PFSK-1 (cell line): ENCODE data around the gene FRAT2.

Experiments
- FOXP2 ChIP-seq: optimal IDR thresholded peaks from 2 replicates; pipeline ENCODE3; 2011; ENCODE audit warnings: borderline replicate concordance, control low read depth, inconsistent platforms; ENCODE audit not compliant: insufficient read depth; ENCODE audit errors: extremely low read length, extremely low read depth
- POLR2AphosphoS5 ChIP-seq: IDR thresholded peaks from 2 replicates; pipeline ENCODE4 v1.6.1; 2012; ENCODE audit warnings: low read depth, mild to moderate bottlenecking, control low read depth, low read length, moderate library complexity
- SIN3A ChIP-seq: IDR thresholded peaks from 2 replicates; pipeline ENCODE4 v1.6.1; 2012; ENCODE audit warnings: mild to moderate bottlenecking, low read length, moderate library complexity, borderline replicate concordance; ENCODE audit not compliant: insufficient read depth
- TAF1 ChIP-seq: IDR thresholded peaks from 2 replicates; pipeline ENCODE4 v1.6.1; 2012; ENCODE audit warnings: low read length, control low read depth, borderline replicate concordance; ENCODE audit not compliant: insufficient read depth
- TF ChIP-seq, protein P1 (sequence below), 2 experiments: IDR thresholded peaks; 2 replicates each; pipeline versions ENCODE4 v1.6.1 to v1.8.0; 2011 to 2012; ENCODE audit warnings: low read depth in 2 of 2, low read length in 2 of 2, control low read depth in 1 of 2, inconsistent platforms in 1 of 2, mild to moderate bottlenecking in 1 of 2, moderate library complexity in 1 of 2; ENCODE audit not compliant: insufficient read depth in 1 of 2

FRAT2 gene

DNA sequence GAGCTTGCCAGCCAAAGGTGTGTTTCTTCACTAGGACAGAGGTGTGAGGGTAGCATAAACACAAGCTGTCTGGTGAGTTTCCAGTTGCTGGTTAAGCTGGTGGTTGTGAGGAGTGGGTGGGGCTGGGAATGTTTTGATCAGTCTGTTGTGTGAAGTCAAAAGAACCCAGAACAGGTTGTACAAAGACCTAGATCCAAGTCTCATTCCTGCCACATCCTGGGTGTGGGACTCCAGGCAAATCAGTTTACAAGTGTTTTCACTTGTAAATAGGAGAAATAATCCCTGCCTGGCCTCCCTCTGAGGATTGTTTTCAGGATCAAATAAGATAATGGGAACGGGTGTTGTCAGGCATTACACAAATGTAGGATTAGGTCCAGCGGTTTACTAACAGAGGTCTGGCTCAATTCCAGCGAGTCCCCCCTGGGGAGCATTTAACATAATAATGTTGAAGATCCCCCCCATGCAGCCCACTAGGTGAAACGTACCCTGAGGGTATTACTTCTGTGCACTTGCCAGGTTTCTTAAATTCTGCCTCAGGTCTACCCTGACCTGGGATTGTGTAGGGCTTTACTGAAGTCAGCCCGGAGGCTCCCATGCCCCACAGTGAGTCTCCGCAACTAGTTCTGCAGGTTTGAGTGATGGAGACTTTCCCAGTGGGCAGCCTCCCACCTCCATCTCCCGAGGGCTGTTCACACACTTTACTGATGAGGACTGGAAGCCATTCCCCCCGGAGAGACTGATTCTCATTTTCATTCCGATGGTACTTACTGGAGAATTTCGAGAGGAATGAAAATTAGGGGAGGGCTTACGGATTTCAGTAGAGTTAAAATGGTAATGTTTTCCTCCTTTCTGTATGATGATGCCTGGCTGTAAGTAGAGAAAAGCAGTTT is 2.7 kb upstream of the FRAT2 start:
- TF ChIP-seq TAF1 (no peak), FOXP2 (no peak)

DNA sequence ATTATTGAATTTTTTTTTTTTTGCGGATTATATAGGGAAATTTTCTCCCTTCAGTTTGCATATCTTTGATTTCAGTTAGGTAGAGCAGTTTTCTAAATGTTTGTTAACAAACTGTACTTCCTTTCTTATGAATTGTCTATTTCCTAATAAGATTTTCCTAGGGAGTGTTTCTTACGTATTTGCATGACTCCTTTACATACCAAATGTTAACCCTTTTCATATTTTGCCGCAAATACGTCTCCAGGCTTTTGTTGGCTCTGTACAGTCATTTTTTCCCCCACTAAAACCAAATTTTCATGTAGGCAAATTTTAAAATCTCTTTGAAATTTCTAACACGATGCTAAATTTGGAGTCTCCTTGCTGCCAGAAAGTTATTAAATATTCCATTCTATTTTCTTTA is 1.9 kb upstream of the FRAT2 start:
- no peak for TF ChIP-seq POLR2AphosphoS5
- no peak for TF ChIP-seq FOXP2
- no peak for TF ChIP-seq SIN3A
- TF ChIP-seq, protein P1, sequence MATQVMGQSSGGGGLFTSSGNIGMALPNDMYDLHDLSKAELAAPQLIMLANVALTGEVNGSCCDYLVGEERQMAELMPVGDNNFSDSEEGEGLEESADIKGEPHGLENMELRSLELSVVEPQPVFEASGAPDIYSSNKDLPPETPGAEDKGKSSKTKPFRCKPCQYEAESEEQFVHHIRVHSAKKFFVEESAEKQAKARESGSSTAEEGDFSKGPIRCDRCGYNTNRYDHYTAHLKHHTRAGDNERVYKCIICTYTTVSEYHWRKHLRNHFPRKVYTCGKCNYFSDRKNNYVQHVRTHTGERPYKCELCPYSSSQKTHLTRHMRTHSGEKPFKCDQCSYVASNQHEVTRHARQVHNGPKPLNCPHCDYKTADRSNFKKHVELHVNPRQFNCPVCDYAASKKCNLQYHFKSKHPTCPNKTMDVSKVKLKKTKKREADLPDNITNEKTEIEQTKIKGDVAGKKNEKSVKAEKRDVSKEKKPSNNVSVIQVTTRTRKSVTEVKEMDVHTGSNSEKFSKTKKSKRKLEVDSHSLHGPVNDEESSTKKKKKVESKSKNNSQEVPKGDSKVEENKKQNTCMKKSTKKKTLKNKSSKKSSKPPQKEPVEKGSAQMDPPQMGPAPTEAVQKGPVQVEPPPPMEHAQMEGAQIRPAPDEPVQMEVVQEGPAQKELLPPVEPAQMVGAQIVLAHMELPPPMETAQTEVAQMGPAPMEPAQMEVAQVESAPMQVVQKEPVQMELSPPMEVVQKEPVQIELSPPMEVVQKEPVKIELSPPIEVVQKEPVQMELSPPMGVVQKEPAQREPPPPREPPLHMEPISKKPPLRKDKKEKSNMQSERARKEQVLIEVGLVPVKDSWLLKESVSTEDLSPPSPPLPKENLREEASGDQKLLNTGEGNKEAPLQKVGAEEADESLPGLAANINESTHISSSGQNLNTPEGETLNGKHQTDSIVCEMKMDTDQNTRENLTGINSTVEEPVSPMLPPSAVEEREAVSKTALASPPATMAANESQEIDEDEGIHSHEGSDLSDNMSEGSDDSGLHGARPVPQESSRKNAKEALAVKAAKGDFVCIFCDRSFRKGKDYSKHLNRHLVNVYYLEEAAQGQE (IDR thresholded peaks at IDR 0.05; ENCODE audit: insufficient read depth in 1 of 2, low read depth in 2 of 2, low read length in 2 of 2), result no peak
- TF ChIP-seq TAF1, result no peak

DNA sequence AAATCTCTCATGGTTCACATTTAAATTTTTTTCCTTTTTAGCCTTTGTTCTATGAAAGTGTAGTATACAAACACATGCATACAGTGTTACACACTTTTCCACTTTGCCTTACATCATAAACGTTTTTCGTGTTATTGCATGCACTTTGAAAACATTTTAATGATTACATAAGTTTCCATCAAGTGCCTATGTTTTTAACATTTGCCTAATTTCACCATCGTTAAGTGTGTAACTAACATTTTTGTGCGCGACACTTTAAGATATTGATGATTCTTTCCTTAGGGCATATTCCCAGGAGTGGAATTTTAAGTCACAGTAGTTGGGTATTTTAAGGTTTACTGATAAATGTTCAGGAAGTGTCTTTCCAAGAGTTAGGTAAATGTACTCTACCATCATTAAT is 1.5 kb upstream of the FRAT2 start:
- TF ChIP-seq POLR2AphosphoS5 (no peak), FOXP2 (no peak), TAF1 (no peak)
- TF ChIP-seq, protein P1 (IDR thresholded peaks at IDR 0.05; ENCODE audit: insufficient read depth in 1 of 2, low read depth in 2 of 2, low read length in 2 of 2), result no peak

DNA sequence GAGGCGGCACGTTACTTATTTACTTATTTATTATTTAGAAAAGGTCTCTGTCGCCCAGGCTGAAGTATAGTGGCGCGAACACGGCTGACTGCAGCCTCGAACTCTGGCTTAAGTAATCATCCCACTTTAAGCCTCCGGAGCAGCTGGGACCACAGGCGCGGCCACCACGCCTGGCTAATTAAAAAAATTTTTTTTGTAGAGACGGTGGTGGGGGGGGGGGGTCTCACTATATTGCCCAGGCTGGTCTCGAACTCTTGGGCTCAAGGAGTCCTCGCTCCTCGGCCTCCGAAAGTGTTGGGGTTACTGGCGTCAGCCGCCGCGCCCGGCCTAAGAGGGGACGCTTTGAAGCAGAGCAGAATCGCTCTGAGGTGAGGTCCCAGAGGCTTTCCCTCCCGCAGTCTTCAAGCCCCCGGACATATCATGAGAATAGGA is 675 bp upstream of the FRAT2 start:
- TF ChIP-seq SIN3A (no peak), FOXP2 (no peak), TAF1 (no peak), POLR2AphosphoS5 (no peak)
- TF ChIP-seq, protein P1 (IDR thresholded peaks at IDR 0.05; ENCODE audit: insufficient read depth in 1 of 2, low read depth in 2 of 2, low read length in 2 of 2), result no peak

DNA sequence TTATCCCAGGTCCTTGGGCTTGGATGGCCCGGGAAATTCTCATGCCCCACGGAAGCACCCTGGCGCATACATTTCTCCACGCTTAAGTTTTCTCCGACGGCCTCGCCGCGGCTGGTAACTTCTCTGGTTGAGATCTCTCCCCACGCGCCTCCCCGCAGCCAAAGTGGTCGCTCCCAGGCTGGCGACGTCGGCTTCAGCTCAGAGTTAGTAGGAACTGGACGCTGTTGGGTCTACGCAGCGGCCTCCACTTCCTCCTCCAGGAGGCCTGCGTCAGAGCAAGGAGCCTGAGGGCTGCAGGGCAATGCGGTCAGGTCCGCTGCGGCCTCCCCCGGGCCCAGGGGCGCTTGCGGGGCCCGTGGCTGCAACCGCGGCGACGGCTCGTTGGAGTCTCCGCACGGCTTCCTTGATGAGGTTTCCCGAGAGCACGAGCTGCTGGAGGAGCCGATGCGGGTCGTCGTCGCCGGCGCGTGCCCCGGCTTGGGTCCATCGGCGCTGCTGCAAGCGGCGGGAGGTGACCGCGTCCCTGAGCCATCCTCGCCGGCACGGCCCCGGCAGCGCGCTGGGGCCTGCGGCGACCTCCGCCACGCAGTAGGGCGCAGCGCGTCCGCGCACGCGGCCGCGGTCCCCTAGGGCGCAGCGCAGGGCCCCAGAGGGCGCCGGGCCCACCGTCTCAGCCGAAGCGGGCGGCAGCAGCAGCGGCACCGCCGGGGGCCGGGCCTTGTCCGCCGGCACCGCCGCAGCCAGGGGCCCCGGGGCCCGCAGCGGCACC is 744 bp downstream of the FRAT2 start:
- TF ChIP-seq, protein P1 (IDR thresholded peaks at IDR 0.05; ENCODE audit: insufficient read depth in 1 of 2, low read depth in 2 of 2, low read length in 2 of 2), result no peak
- TF ChIP-seq POLR2AphosphoS5, result no peak
- TF ChIP-seq TAF1, result no peak
- TF ChIP-seq SIN3A, result no peak
- no peak for TF ChIP-seq FOXP2
